Lower leg skin (tissue), 3 donors: Measurements from ENCODE around the gene TMEM209.

Experiments
- POLR2A ChIP-seq, 2 donors: fragments of 450-650 bp; IDR thresholded peaks; one replicate each; pipeline ENCODE4 v1.6.1; 2016 to 2017; ENCODE audit warnings: antibody characterized with exemption in 2 of 2, mild to moderate bottlenecking in 1 of 2, moderate library complexity in 1 of 2
- TF ChIP-seq, protein P1 (sequence below), 3 donors: fragments of 450-650 bp; IDR thresholded peaks; one replicate each; pipeline ENCODE4 v1.5.1; 2016; ENCODE audit warnings: antibody characterized with exemption in 3 of 3, mild to moderate bottlenecking in 3 of 3, moderate library complexity in 2 of 3

GRCh38 chr7:130151591-130152492, 53.4 kb downstream of the TMEM209 start:
- TF ChIP-seq, protein P1, sequence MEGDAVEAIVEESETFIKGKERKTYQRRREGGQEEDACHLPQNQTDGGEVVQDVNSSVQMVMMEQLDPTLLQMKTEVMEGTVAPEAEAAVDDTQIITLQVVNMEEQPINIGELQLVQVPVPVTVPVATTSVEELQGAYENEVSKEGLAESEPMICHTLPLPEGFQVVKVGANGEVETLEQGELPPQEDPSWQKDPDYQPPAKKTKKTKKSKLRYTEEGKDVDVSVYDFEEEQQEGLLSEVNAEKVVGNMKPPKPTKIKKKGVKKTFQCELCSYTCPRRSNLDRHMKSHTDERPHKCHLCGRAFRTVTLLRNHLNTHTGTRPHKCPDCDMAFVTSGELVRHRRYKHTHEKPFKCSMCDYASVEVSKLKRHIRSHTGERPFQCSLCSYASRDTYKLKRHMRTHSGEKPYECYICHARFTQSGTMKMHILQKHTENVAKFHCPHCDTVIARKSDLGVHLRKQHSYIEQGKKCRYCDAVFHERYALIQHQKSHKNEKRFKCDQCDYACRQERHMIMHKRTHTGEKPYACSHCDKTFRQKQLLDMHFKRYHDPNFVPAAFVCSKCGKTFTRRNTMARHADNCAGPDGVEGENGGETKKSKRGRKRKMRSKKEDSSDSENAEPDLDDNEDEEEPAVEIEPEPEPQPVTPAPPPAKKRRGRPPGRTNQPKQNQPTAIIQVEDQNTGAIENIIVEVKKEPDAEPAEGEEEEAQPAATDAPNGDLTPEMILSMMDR (IDR thresholded peaks at IDR 0.05) = no peak
- no peak for TF ChIP-seq POLR2A (IDR thresholded peaks at IDR 0.05)
